ENCODE results near the gene MOB4.

The MOB4 gene

DNA sequence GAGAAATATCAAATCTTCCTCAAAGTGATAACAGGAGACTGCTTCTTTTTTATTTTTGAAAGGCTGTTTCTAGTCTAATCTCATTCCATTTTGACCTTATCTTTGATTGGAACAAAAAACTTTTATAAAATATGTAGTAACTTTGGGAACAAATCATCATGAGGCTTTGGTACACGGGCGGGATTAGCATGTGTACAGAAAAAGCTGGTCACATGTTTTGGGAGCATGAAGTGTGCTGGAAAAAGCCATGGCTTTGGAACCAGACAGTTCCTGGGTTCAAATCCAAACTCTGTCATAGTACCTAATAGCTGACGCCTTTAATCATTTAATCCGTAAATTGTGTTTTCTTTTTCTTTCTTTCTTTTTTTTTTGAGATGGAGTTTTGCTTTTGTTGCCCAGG, 81.3 kb downstream of the MOB4 start:
- no peak for DNase-seq

DNA sequence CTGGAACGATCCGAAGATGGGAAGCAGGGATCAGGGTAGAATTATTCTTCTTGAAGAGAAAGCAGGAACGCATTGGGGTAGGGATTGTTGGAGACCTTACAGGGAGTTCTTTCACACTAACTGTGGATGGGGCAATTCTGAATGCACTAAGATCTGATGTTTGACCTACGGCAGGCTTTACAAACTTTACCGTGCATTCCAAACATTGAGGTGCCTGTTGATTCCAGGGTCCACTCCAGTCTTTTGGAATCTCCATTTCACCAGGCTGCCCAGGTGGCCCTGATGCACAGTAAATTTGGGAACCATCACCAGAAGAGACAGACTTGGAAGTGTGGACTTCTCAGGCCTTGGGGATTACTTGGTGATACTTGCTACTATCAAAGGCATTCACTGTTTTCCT, 82.6 kb downstream of the MOB4 start:
- no peak for DNase-seq

DNA sequence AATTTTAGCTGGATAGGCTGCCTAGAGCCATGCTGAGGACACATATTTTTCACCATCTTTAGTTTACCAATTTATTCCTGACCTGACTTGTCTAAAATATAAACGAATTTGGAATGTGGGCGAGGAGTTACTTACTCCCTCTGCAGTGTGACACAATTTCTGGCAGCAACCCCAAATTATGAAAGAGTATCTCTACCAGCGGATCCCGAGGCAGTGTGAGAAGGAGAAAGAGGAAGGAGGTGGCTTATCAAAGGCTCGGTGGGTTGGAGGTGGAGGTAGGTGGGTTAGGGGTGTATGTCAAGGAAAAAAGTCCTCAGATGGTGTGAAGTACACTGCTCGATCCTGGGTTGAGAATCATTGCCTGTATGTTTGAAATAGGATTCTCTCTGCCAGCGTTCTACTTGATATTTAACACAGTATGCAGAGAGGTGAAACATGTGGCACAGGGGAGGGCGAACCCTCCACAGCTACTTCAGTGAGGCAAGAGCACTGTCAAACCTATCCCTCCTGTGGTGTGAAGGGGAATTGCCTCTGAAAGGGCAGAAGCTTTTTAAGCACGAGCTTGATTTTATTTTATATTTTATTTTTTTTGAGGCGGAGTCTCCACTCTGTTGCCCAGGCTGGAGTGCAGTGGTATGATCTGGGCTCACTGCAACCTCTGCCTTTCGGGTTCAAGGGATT, 83.6 kb downstream of the MOB4 start:
- DNase-seq, result peak; percentile 58

DNA sequence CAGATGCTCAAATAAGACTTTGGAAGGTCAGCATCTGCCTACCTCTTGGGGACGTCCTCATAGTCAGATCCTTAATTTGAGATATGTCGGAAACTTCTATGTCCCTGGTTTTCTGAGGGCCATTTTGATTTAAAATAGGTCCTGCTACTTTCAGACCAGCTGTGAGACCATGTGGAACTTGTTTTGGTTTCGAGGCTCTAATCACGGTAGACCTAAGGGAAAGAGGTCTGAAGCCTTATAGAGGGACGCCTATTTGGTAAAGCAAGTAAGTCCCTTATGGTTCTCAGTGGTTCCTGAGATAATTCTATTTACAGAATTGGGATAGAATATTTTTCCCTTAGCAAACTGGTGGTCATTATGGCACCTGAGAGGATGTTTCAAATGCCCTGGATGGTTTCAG, 84.4 kb downstream of the MOB4 start:
- no peak for DNase-seq

DNA sequence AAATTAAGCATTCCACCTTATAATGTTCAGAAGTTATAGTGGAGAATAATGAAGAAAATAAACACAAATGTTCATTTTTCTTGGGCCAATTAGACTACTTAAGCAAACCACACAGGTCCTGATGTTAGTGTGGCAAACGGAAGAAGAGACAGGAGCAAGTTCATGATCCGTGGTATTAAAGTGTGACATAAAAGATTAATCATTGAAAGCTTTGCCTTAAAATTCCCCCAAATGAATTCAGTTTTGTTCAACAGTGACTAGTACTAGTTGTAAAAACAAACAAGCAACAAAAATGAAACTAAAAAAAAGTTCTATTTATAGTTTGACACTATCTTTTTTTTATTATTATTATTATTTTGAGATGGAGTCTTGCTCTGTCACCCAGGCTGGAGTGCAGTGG, 85.9 kb downstream of the MOB4 start:
- DNase-seq, result no peak

Data from islet precursor cell (in vitro differentiated cells).